ENCODE results near the gene DOCK3. TPM values are rescaled to one million over a fixed set of nuclear protein-coding genes. Genes with fewer than 3 reads are reported as not detected.
"Not testable (repeated sequence)": the region's sequence is repeated elsewhere in the genome, so short reads cannot be mapped to it uniquely, and the experiment has no call there.

Gene DOCK3
- total RNA-seq, 1 experiment from 2014 or later, result 8.3 TPM

DNA sequence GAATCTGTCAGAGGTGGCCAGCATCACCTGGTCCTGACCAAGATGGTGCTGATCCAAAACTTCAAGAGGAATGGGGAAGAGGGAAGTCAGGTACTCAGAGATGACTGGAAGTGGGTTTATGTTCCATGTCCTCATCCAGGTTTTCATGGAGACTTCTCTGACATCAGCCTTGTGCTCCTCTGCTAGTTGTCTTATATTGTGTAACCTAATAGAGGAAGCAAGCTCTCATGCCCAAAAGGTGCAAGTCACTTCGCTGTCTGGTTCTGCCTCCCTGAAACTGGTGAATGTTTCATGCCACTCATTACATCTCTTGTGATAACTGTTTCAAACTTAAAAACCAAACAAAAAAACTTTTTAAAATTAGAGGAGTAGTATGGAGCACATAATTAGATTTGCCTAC, 583.1 kb downstream of the DOCK3 start:
- WGBS (ENCODE audit: extremely low coverage, insufficient read length, low lambda C conversion rate), result no CpG with 5 or more reads among the region's 1 CpG
- Mint-ChIP-seq H3K27ac (no peak overlapping the region), H3K27me3 (ENCODE audit: low read depth) (peaks cover 2% of the 10 kb centered on the region; the same call in 1 of the 2 replicates), H3K9me3 (peaks cover 2 to 4% of the 10 kb centered on the region in 2 experiments; a peak in 3 of 5 replicates), H3K36me3 (ENCODE audit: insufficient read depth in 1 of 3, low read depth in 3 of 3) (peaks cover 9 to 17% (median 14%) of the 10 kb centered on the region in 3 experiments; a peak in 6 of 7 replicates), H3K4me1 (peaks cover 2 to 3% of the 10 kb centered on the region in 2 experiments; a peak in 1 of 4 replicates), H3K4me3 (no peak overlapping the region)
- Histone ChIP-seq H3K56ac (ENCODE audit: insufficient read length, low read depth, low read length) (no peak overlapping the region), H3K18ac (ENCODE audit: insufficient read length, low read depth, low read length) (no peak overlapping the region), H3K23ac (ENCODE audit: insufficient read length, low read depth, low read length) (no peak overlapping the region), H4K20me1 (ENCODE audit: control insufficient read depth, insufficient read depth, insufficient read length) (no peaks in the 10 kb centered on the region), H4K8ac (replicated peaks; ENCODE audit: insufficient read length, low read depth, low read length) (no peak overlapping the region), H3K27me3 (ENCODE audit: insufficient read depth, low read length) (no peaks in the 10 kb centered on the region), H3K9me3 (ENCODE audit: control insufficient read depth, low read depth, low read length) (no peaks in the 10 kb centered on the region), H4K91ac (ENCODE audit: insufficient read length, low read depth, low read length) (no peak overlapping the region), H2AK5ac (ENCODE audit: insufficient read length, low read length) (no peak overlapping the region), H2AFZ (ENCODE audit: low read length) (no peak overlapping the region), H3K23me2 (ENCODE audit: insufficient read length, low read depth, low read length, poor library complexity, severe bottlenecking) (no peaks in the 10 kb centered on the region), H3K9ac (ENCODE audit: extremely low read depth, insufficient read length, low read length) (no peak overlapping the region), H3K14ac (ENCODE audit: insufficient read depth, low read length) (no peak overlapping the region), H4K5ac (ENCODE audit: insufficient read length, low read depth, low read length) (no peak overlapping the region), H2BK12ac (ENCODE audit: insufficient read length, low read depth, low read length) (no peak overlapping the region), H2BK15ac (ENCODE audit: low read depth, low read length) (no peak overlapping the region), H3K27ac (ENCODE audit: insufficient read length, low read depth, low read length) (no peak overlapping the region), H3K79me1 (ENCODE audit: insufficient read depth, low read depth, low read length, poor library complexity, severe bottlenecking) (no peaks in the 10 kb centered on the region), H2BK20ac (ENCODE audit: low read depth, low read length, poor library complexity, severe bottlenecking) (no peak overlapping the region), H3K4me2 (ENCODE audit: insufficient read depth, insufficient read length, low read length) (no peak overlapping the region), H3K4me1 (ENCODE audit: insufficient read depth, low read length) (no peaks in the 10 kb centered on the region), H3K4ac (ENCODE audit: low read depth, low read length) (no peak overlapping the region), H2BK5ac (ENCODE audit: insufficient read length, low read length) (no peak overlapping the region), H2BK120ac (ENCODE audit: low read depth, low read length, poor library complexity, severe bottlenecking) (no peak overlapping the region), H3K79me2 (ENCODE audit: insufficient read depth, low read length) (no peaks in the 10 kb centered on the region), H3T11ph (ENCODE audit: low read length) (no peak overlapping the region)
- DNase-seq, result no peak
- TF ChIP-seq, protein P1, sequence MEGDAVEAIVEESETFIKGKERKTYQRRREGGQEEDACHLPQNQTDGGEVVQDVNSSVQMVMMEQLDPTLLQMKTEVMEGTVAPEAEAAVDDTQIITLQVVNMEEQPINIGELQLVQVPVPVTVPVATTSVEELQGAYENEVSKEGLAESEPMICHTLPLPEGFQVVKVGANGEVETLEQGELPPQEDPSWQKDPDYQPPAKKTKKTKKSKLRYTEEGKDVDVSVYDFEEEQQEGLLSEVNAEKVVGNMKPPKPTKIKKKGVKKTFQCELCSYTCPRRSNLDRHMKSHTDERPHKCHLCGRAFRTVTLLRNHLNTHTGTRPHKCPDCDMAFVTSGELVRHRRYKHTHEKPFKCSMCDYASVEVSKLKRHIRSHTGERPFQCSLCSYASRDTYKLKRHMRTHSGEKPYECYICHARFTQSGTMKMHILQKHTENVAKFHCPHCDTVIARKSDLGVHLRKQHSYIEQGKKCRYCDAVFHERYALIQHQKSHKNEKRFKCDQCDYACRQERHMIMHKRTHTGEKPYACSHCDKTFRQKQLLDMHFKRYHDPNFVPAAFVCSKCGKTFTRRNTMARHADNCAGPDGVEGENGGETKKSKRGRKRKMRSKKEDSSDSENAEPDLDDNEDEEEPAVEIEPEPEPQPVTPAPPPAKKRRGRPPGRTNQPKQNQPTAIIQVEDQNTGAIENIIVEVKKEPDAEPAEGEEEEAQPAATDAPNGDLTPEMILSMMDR (conservative IDR thresholded peaks at IDR 0.05), result no peak

DNA sequence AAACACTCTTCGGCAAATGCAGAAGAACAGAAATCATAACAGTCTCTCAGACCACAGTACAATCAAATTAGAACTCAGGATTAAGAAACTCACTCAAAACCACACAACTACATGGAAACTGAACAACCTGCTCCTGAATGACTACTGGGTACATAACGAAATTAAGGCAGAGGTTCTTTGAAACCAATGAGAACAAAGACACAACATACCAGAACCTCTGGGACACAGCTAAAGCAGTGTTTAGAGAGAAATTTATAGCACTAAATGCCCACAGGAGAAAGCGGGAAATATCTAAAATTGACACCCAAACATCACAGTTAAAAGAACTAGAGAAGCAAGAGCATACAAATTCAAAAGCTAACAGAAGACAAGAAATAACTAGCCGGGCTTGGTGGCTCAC, 589.4 kb downstream of the DOCK3 start:
- not testable (repeated sequence) for H3K4me3 Mint-ChIP-seq; H3K9me3 ChIP-seq (ENCODE audit: control insufficient read depth, low read depth, low read length); H3K79me1 ChIP-seq (ENCODE audit: insufficient read depth, low read depth, low read length, poor library complexity, severe bottlenecking); H3K4me1 Mint-ChIP-seq; H2BK20ac ChIP-seq (ENCODE audit: low read depth, low read length, poor library complexity, severe bottlenecking); H3K27ac ChIP-seq (ENCODE audit: insufficient read length, low read depth, low read length); H3T11ph ChIP-seq (ENCODE audit: low read length); H3K27me3 ChIP-seq (ENCODE audit: insufficient read depth, low read length); H2AK5ac ChIP-seq (ENCODE audit: insufficient read length, low read length); H4K8ac ChIP-seq (replicated peaks; ENCODE audit: insufficient read length, low read depth, low read length); H4K91ac ChIP-seq (ENCODE audit: insufficient read length, low read depth, low read length); H2BK120ac ChIP-seq (ENCODE audit: low read depth, low read length, poor library complexity, severe bottlenecking); H4K5ac ChIP-seq (ENCODE audit: insufficient read length, low read depth, low read length); H3K56ac ChIP-seq (ENCODE audit: insufficient read length, low read depth, low read length); H3K9ac ChIP-seq (ENCODE audit: extremely low read depth, insufficient read length, low read length); H2BK5ac ChIP-seq (ENCODE audit: insufficient read length, low read length); H3K18ac ChIP-seq (ENCODE audit: insufficient read length, low read depth, low read length); H3K23me2 ChIP-seq (ENCODE audit: insufficient read length, low read depth, low read length, poor library complexity, severe bottlenecking); H3K23ac ChIP-seq (ENCODE audit: insufficient read length, low read depth, low read length); H3K4me2 ChIP-seq (ENCODE audit: insufficient read depth, insufficient read length, low read length); H2BK12ac ChIP-seq (ENCODE audit: insufficient read length, low read depth, low read length); H2AFZ ChIP-seq (ENCODE audit: low read length); H3K14ac ChIP-seq (ENCODE audit: insufficient read depth, low read length); H4K20me1 ChIP-seq (ENCODE audit: control insufficient read depth, insufficient read depth, insufficient read length); H3K4me1 ChIP-seq (ENCODE audit: insufficient read depth, low read length); H3K79me2 ChIP-seq (ENCODE audit: insufficient read depth, low read length); H3K27ac Mint-ChIP-seq; H2BK15ac ChIP-seq (ENCODE audit: low read depth, low read length); H3K4ac ChIP-seq (ENCODE audit: low read depth, low read length); H3K27me3 Mint-ChIP-seq (ENCODE audit: low read depth); DNase-seq
- peaks cover 13 to 37% (median 14%) of the 10 kb centered on the region in 3 experiments for H3K36me3 Mint-ChIP-seq (ENCODE audit: insufficient read depth in 1 of 3, low read depth in 3 of 3)
- no CpG with 5 or more reads among the region's 4 CpGs for WGBS (ENCODE audit: extremely low coverage, insufficient read length, low lambda C conversion rate)
- peaks cover 22 to 26% of the 10 kb centered on the region in 2 experiments for H3K9me3 Mint-ChIP-seq

Measured in H9 (cell line).